Loucy (cell line): ENCODE results near the gene PANK4.

Experiments
- H2AFZ ChIP-seq: fragments of 200-600 bp; sonication (generic); 2 replicates; pipeline ENCODE4 v1.6.0; 2016; ENCODE audit warnings: antibody characterized with exemption, mild to moderate bottlenecking, low read length, moderate library complexity
- H3F3A ChIP-seq: fragments of 200-600 bp; 2 replicates; pipeline ENCODE4 v1.6.0; 2016; ENCODE audit warnings: antibody characterized with exemption, low read depth, mild to moderate bottlenecking
- H3K27me3 ChIP-seq: fragments of 200-600 bp; sonication (generic); 2 replicates; pipeline ENCODE4 v1.6.1; 2014; ENCODE audit warnings: low read length, mild to moderate bottlenecking; ENCODE audit not compliant: insufficient read depth, poor library complexity, severe bottlenecking
- H3K36me3 ChIP-seq: fragments of 200-600 bp; sonication (generic); 2 replicates; pipeline ENCODE4 v1.6.1; 2016; ENCODE audit warnings: low read length; ENCODE audit not compliant: insufficient read depth
- H3K4me1 ChIP-seq: fragments of 200-600 bp; sonication (generic); 2 replicates; pipeline ENCODE4 v1.5.1; 2014; ENCODE audit warnings: low read length, mild to moderate bottlenecking; ENCODE audit not compliant: insufficient read depth, poor library complexity, severe bottlenecking
- H3K4me2 ChIP-seq: fragments of 200-600 bp; sonication (generic); 2 replicates; pipeline ENCODE4 v1.6.0; 2014; ENCODE audit warnings: antibody characterized with exemption, low read length, low read depth, mild to moderate bottlenecking; ENCODE audit not compliant: poor library complexity, severe bottlenecking
- H3K4me3 ChIP-seq: fragments of 200-600 bp; sonication (generic); 2 replicates; pipeline ENCODE4 v1.5.1; 2014; ENCODE audit warnings: low read length, mild to moderate bottlenecking, mixed read lengths; ENCODE audit not compliant: poor library complexity, severe bottlenecking
- H3K79me2 ChIP-seq: fragments of 200-600 bp; sonication (generic); 2 replicates; pipeline ENCODE4 v1.6.1; 2014; ENCODE audit warnings: low read length; ENCODE audit not compliant: insufficient read depth
- H3K9ac ChIP-seq: fragments of 200-600 bp; sonication (generic); 2 replicates; pipeline ENCODE4 v1.6.0; 2014; ENCODE audit warnings: mild to moderate bottlenecking, low read depth, low read length, moderate library complexity; ENCODE audit not compliant: poor library complexity, severe bottlenecking
- H3K9me2 ChIP-seq: fragments of 200-600 bp; sonication (generic); replicated peaks from 2 replicates; pipeline ENCODE4 v1.6.1; 2016; ENCODE audit warnings: low read depth, low read length, mixed read lengths
- H3K9me3 ChIP-seq: fragments of 200-600 bp; sonication (generic); 2 replicates; pipeline ENCODE4 v1.6.1; 2014; ENCODE audit warnings: mild to moderate bottlenecking, antibody characterized with exemption, low read length, low read depth; ENCODE audit not compliant: insufficient read depth
- H4K20me1 ChIP-seq: fragments of 200-600 bp; sonication (generic); 2 replicates; pipeline ENCODE4 v1.6.0; 2014; ENCODE audit warnings: antibody characterized with exemption, low read length, mild to moderate bottlenecking; ENCODE audit not compliant: insufficient read depth, poor library complexity, severe bottlenecking
- CTCF ChIP-seq: fragments of 200-600 bp; sonication (generic); conservative IDR thresholded peaks from 2 replicates; pipeline ENCODE4 v1.5.1; 2014; ENCODE audit warnings: mild to moderate bottlenecking, antibody characterized with exemption, low read length
- EZH2phosphoT487 ChIP-seq: fragments of 200-600 bp; IDR thresholded peaks from 2 replicates; pipeline ENCODE4 v1.6.1; 2018; ENCODE audit warnings: antibody characterized with exemption, mild to moderate bottlenecking, moderate library complexity, borderline replicate concordance

Gene PANK4

GRCh38 chr1:2546515-2547209 is 20.3 kb upstream of the PANK4 start:
- Histone ChIP-seq H3K9me2 (no peaks in the 10 kb centered on the region), H3K9me3 (no peaks in the 10 kb centered on the region), H3K4me1 (peaks cover 28% of the 10 kb centered on the region), H3K4me3 (peak overlapping the region; percentile 79), H3K27me3 (no peaks in the 10 kb centered on the region), H4K20me1 (no peaks in the 10 kb centered on the region), H2AFZ (peak overlapping the region; percentile 55; the same call in 1 of the 2 replicates), H3F3A (no peaks in the 10 kb centered on the region), H3K36me3 (no peaks in the 10 kb centered on the region), H3K79me2 (peaks cover 8% of the 10 kb centered on the region; the same call in 1 of the 2 replicates), H3K4me2 (peak overlapping the region; percentile 95), H3K9ac (peak overlapping the region; percentile 88)
- no peak for TF ChIP-seq CTCF
- TF ChIP-seq EZH2phosphoT487: no peak

- TF ChIP-seq CTCF: no peak
- no peak for TF ChIP-seq EZH2phosphoT487
- Histone ChIP-seq H4K20me1 (no peaks in the 10 kb centered on the region), H3K9me3 (no peaks in the 10 kb centered on the region), H3K4me2 (peak overlapping the region; percentile 95), H3F3A (no peaks in the 10 kb centered on the region), H3K4me3 (peak overlapping the region; percentile 79), H3K4me1 (peaks cover 28% of the 10 kb centered on the region), H3K9me2 (no peaks in the 10 kb centered on the region), H3K79me2 (peaks cover 8% of the 10 kb centered on the region; the same call in 1 of the 2 replicates), H3K27me3 (no peaks in the 10 kb centered on the region), H3K9ac (peak overlapping the region; percentile 88), H2AFZ (peak overlapping the region; percentile 55), H3K36me3 (no peaks in the 10 kb centered on the region)
These were observed 19.5 kb upstream of the PANK4 start for GRCh38 chr1:2545754-2546514.

GRCh38 chr1:2544875-2545640 is 18.7 kb upstream of the PANK4 start:
- Histone ChIP-seq H3K9me2 (no peaks in the 10 kb centered on the region), H2AFZ (no peak overlapping the region), H3K4me1 (peaks cover 28% of the 10 kb centered on the region), H3K79me2 (peaks cover 8% of the 10 kb centered on the region; the same call in 1 of the 2 replicates), H3K36me3 (no peaks in the 10 kb centered on the region), H4K20me1 (no peaks in the 10 kb centered on the region), H3K4me2 (peak overlapping the region; percentile 70), H3F3A (no peaks in the 10 kb centered on the region), H3K9me3 (no peaks in the 10 kb centered on the region), H3K4me3 (peak overlapping the region; percentile 68), H3K9ac (peak overlapping the region; percentile 70), H3K27me3 (no peaks in the 10 kb centered on the region)
- no peak for TF ChIP-seq CTCF
- TF ChIP-seq EZH2phosphoT487: no peak
